Measurements from ENCODE around the gene PCK2. TPM values are rescaled to one million over a fixed set of nuclear protein-coding genes. Genes with fewer than 3 reads are reported as not detected.
A peak's percentile ranks its signal among the peaks of the same experiment; 100 is the strongest.

The PCK2 gene
- total and polyA plus RNA-seq, 2 of the 13 experiments (the other 11 are each of a cell fraction or from before 2014, with no cell fraction given) = 129 to 272 TPM

DNA sequence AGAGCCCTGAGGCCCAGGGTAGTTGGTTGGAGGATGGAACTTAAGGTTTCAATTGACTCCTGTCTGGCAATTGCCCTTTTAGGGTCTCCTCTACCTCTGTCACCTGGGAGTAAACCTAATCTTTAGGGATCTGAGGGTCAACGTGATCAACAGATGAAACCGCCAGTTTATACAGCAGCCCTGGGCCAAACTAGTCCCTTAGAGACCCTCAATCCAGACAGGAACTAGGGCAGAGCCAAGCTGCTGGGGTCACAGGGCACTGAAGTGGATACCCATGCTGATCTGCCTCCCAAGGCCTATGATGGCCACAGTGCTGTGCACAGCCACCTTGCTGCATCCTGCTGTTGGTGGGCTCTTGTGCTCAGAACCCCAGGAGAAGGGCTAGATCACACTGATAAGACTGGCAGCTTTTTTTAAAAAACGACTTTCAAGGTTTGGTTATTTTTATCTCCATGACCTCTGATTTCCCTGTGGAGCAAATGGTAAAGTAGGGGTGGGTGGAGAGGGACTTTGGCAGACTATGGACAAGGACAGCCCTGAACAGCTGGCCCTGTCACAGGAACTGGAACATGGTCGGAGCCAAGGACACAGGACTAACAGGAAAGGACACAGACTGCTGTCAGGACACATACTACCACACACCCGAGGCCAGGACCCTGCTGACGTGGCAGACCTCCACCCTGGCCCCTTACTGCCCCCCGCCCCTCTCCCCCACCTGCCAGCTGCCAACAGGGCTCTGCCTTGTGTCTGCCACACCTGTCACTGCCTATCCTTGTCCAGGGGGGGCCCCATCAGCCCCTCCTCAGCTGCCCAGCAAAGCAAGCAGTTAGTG lies 36.8 kb downstream of the PCK2 start (continued):
- TF ChIP-seq, protein P1, sequence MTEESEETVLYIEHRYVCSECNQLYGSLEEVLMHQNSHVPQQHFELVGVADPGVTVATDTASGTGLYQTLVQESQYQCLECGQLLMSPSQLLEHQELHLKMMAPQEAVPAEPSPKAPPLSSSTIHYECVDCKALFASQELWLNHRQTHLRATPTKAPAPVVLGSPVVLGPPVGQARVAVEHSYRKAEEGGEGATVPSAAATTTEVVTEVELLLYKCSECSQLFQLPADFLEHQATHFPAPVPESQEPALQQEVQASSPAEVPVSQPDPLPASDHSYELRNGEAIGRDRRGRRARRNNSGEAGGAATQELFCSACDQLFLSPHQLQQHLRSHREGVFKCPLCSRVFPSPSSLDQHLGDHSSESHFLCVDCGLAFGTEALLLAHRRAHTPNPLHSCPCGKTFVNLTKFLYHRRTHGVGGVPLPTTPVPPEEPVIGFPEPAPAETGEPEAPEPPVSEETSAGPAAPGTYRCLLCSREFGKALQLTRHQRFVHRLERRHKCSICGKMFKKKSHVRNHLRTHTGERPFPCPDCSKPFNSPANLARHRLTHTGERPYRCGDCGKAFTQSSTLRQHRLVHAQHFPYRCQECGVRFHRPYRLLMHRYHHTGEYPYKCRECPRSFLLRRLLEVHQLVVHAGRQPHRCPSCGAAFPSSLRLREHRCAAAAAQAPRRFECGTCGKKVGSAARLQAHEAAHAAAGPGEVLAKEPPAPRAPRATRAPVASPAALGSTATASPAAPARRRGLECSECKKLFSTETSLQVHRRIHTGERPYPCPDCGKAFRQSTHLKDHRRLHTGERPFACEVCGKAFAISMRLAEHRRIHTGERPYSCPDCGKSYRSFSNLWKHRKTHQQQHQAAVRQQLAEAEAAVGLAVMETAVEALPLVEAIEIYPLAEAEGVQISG (CRISPR knock-in tag; IDR thresholded peaks at IDR 0.05) = no peak; the same call in 1 of the 2 replicates
- TF ChIP-seq HHEX (CRISPR knock-in tag; IDR thresholded peaks at IDR 0.05) = no peak
- TF ChIP-seq, protein P2, sequence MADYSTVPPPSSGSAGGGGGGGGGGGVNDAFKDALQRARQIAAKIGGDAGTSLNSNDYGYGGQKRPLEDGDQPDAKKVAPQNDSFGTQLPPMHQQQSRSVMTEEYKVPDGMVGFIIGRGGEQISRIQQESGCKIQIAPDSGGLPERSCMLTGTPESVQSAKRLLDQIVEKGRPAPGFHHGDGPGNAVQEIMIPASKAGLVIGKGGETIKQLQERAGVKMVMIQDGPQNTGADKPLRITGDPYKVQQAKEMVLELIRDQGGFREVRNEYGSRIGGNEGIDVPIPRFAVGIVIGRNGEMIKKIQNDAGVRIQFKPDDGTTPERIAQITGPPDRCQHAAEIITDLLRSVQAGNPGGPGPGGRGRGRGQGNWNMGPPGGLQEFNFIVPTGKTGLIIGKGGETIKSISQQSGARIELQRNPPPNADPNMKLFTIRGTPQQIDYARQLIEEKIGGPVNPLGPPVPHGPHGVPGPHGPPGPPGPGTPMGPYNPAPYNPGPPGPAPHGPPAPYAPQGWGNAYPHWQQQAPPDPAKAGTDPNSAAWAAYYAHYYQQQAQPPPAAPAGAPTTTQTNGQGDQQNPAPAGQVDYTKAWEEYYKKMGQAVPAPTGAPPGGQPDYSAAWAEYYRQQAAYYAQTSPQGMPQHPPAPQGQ (CRISPR knock-in tag; IDR thresholded peaks at IDR 0.05; ENCODE audit: borderline replicate concordance) = no peak
- TF ChIP-seq, protein P3, sequence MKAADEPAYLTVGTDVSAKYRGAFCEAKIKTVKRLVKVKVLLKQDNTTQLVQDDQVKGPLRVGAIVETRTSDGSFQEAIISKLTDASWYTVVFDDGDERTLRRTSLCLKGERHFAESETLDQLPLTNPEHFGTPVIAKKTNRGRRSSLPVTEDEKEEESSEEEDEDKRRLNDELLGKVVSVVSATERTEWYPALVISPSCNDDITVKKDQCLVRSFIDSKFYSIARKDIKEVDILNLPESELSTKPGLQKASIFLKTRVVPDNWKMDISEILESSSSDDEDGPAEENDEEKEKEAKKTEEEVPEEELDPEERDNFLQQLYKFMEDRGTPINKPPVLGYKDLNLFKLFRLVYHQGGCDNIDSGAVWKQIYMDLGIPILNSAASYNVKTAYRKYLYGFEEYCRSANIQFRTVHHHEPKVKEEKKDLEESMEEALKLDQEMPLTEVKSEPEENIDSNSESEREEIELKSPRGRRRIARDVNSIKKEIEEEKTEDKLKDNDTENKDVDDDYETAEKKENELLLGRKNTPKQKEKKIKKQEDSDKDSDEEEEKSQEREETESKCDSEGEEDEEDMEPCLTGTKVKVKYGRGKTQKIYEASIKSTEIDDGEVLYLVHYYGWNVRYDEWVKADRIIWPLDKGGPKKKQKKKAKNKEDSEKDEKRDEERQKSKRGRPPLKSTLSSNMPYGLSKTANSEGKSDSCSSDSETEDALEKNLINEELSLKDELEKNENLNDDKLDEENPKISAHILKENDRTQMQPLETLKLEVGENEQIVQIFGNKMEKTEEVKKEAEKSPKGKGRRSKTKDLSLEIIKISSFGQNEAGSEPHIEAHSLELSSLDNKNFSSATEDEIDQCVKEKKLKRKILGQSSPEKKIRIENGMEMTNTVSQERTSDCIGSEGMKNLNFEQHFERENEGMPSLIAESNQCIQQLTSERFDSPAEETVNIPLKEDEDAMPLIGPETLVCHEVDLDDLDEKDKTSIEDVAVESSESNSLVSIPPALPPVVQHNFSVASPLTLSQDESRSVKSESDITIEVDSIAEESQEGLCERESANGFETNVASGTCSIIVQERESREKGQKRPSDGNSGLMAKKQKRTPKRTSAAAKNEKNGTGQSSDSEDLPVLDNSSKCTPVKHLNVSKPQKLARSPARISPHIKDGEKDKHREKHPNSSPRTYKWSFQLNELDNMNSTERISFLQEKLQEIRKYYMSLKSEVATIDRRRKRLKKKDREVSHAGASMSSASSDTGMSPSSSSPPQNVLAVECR (CRISPR knock-in tag; IDR thresholded peaks at IDR 0.05; ENCODE audit: borderline replicate concordance) = peak; percentile 89
- TF ChIP-seq, protein P4, sequence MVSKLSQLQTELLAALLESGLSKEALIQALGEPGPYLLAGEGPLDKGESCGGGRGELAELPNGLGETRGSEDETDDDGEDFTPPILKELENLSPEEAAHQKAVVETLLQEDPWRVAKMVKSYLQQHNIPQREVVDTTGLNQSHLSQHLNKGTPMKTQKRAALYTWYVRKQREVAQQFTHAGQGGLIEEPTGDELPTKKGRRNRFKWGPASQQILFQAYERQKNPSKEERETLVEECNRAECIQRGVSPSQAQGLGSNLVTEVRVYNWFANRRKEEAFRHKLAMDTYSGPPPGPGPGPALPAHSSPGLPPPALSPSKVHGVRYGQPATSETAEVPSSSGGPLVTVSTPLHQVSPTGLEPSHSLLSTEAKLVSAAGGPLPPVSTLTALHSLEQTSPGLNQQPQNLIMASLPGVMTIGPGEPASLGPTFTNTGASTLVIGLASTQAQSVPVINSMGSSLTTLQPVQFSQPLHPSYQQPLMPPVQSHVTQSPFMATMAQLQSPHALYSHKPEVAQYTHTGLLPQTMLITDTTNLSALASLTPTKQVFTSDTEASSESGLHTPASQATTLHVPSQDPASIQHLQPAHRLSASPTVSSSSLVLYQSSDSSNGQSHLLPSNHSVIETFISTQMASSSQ (IDR thresholded peaks at IDR 0.05; ENCODE audit: low read depth) = no peak
- TF ChIP-seq, protein P4 (CRISPR knock-in tag; IDR thresholded peaks at IDR 0.05; ENCODE audit: borderline replicate concordance) = no peak
- no peak for TF ChIP-seq ZNF24 (IDR thresholded peaks at IDR 0.05)
- TF ChIP-seq ZNF816 (CRISPR knock-in tag; IDR thresholded peaks at IDR 0.05; ENCODE audit: borderline replicate concordance) = no peak
- no peak for TF ChIP-seq GFI1 (CRISPR knock-in tag; IDR thresholded peaks at IDR 0.05; ENCODE audit: borderline replicate concordance)
- no peak for TF ChIP-seq RAD21 (CRISPR knock-in tag; IDR thresholded peaks at IDR 0.05)
- no peak for TF ChIP-seq XRCC5 (optimal IDR thresholded peaks at IDR 0.05; ENCODE audit: low read length)
